OCI-LY1 (cell line): ENCODE data around the gene DCC.

ENCODE experiments used
- H2AFZ ChIP-seq: fragments of 200-600 bp; sonication (generic), shearing (Covaris generic); 2 replicates; pipeline ENCODE4 v1.6.0; 2014; ENCODE audit warnings: antibody characterized with exemption, mild to moderate bottlenecking, low read length
- H3F3A ChIP-seq: fragments of 200-600 bp; sonication (generic), shearing (Covaris generic); 2 replicates; pipeline ENCODE4 v1.6.0; 2014; ENCODE audit warnings: mild to moderate bottlenecking, antibody characterized with exemption, low read length, moderate library complexity; ENCODE audit not compliant: insufficient read depth
- H3K27ac ChIP-seq: fragments of 200-600 bp; sonication (generic); 2 replicates; pipeline ENCODE4 v1.5.1; 2014; ENCODE audit warnings: low read length, mixed run types, mild to moderate bottlenecking, low read depth; ENCODE audit not compliant: poor library complexity, severe bottlenecking
- H3K27me3 ChIP-seq: fragments of 200-600 bp; sonication (generic); 2 replicates; pipeline ENCODE4 v1.6.0; 2014; ENCODE audit warnings: antibody characterized with exemption, mild to moderate bottlenecking, low read length, moderate library complexity; ENCODE audit not compliant: insufficient read depth
- H3K36me3 ChIP-seq: fragments of 200-600 bp; sonication (generic); 2 replicates; pipeline ENCODE4 v1.6.1; 2014; ENCODE audit warnings: mild to moderate bottlenecking, antibody characterized with exemption, low read length, moderate library complexity, mixed read lengths; ENCODE audit not compliant: insufficient read depth
- H3K4me1 ChIP-seq: fragments of 200-600 bp; sonication (generic); 2 replicates; pipeline ENCODE4 v1.5.1; 2014; ENCODE audit warnings: mild to moderate bottlenecking, low read length, moderate library complexity; ENCODE audit not compliant: insufficient read depth, severe bottlenecking
- H3K4me2 ChIP-seq: fragments of 200-600 bp; sonication (generic), shearing (Covaris generic); 2 replicates; pipeline ENCODE4 v1.6.1; 2014; ENCODE audit warnings: low read length
- H3K4me3 ChIP-seq: fragments of 200-600 bp; sonication (generic); 2 replicates; pipeline ENCODE4 v1.5.1; 2014; ENCODE audit warnings: low read length, low read depth, mild to moderate bottlenecking, mixed read lengths; ENCODE audit not compliant: poor library complexity, severe bottlenecking
- H3K79me2 ChIP-seq: fragments of 200-600 bp; shearing (Covaris generic); 2 replicates; pipeline ENCODE4 v1.6.1; 2016; ENCODE audit warnings: mixed run types, low read length, mixed read lengths; ENCODE audit not compliant: insufficient read depth
- H3K9ac ChIP-seq: fragments of 200-600 bp; sonication (generic), shearing (Covaris generic); 2 replicates; pipeline ENCODE4 v1.6.1; 2014; ENCODE audit warnings: mild to moderate bottlenecking, low read length, mixed read lengths
- H3K9me2 ChIP-seq: fragments of 200-600 bp; sonication (generic), shearing (Covaris generic); 2 replicates; pipeline ENCODE4 v1.6.1; 2014; ENCODE audit warnings: low read depth, mild to moderate bottlenecking, low read length, mixed read lengths
- H3K9me3 ChIP-seq: fragments of 200-600 bp; shearing (Covaris generic); 2 replicates; pipeline ENCODE4 v1.6.1; 2014; ENCODE audit warnings: low read length, mixed read lengths
- H4K20me1 ChIP-seq: fragments of 200-600 bp; sonication (generic), shearing (Covaris generic); 2 replicates; pipeline ENCODE4 v1.6.0; 2016; ENCODE audit warnings: mild to moderate bottlenecking, low read length; ENCODE audit not compliant: insufficient read depth
- CTCF ChIP-seq: fragments of 200-600 bp; sonication (generic), shearing (Covaris generic); IDR thresholded peaks from 2 replicates; pipeline ENCODE4 v1.5.1; 2017; ENCODE audit warnings: mild to moderate bottlenecking, antibody characterized with exemption, low read length, moderate library complexity, mixed read lengths
- EZH2 ChIP-seq: fragments of 200-600 bp; sonication (generic), shearing (Covaris generic); IDR thresholded peaks from 2 replicates; pipeline ENCODE4 v1.8.0; 2017; ENCODE audit warnings: borderline replicate concordance, mixed run types, mild to moderate bottlenecking, antibody characterized with exemption, low read length, moderate library complexity, mixed read lengths

DCC gene

GRCh38 chr18:52888014-52888413 is 548.0 kb downstream of the DCC start:
- Histone ChIP-seq H3K4me2 (no peak overlapping the region), H3K79me2 (no peaks in the 10 kb centered on the region), H4K20me1 (no peaks in the 10 kb centered on the region), H3K4me1 (no peaks in the 10 kb centered on the region), H3F3A (no peaks in the 10 kb centered on the region), H3K9me3 (no peaks in the 10 kb centered on the region), H3K27ac (no peak overlapping the region), H3K4me3 (no peak overlapping the region), H3K27me3 (no peaks in the 10 kb centered on the region), H2AFZ (no peak overlapping the region), H3K36me3 (no peaks in the 10 kb centered on the region), H3K9me2 (no peaks in the 10 kb centered on the region), H3K9ac (no peak overlapping the region)
- TF ChIP-seq CTCF: no peak
- no peak for TF ChIP-seq EZH2

- no peaks in the 10 kb centered on the region for H4K20me1 ChIP-seq
- no peaks in the 10 kb centered on the region for H3K9me2 ChIP-seq
- no peaks in the 10 kb centered on the region for H3K36me3 ChIP-seq
- H3K9ac ChIP-seq: no peak overlapping the region
- H3K27ac ChIP-seq: no peak overlapping the region
- H3K4me2 ChIP-seq: no peak overlapping the region
- TF ChIP-seq EZH2: no peak
- no peak for TF ChIP-seq CTCF
- H3K27me3 ChIP-seq: no peaks in the 10 kb centered on the region
- H3F3A ChIP-seq: no peaks in the 10 kb centered on the region
- no peak overlapping the region for H3K4me3 ChIP-seq
- H3K9me3 ChIP-seq: no peaks in the 10 kb centered on the region
- no peaks in the 10 kb centered on the region for H3K4me1 ChIP-seq
- H3K79me2 ChIP-seq: no peaks in the 10 kb centered on the region
- H2AFZ ChIP-seq: no peak overlapping the region
These were observed 554.8 kb downstream of the DCC start for GRCh38 chr18:52894801-52895200.

- no peak overlapping the region for H3K4me3 ChIP-seq
- H3K79me2 ChIP-seq: no peaks in the 10 kb centered on the region
- H3F3A ChIP-seq: no peaks in the 10 kb centered on the region
- no peak overlapping the region for H3K9ac ChIP-seq
- H2AFZ ChIP-seq: no peak overlapping the region
- H3K9me2 ChIP-seq: no peaks in the 10 kb centered on the region
- no peaks in the 10 kb centered on the region for H3K27me3 ChIP-seq
- no peaks in the 10 kb centered on the region for H3K36me3 ChIP-seq
- H3K9me3 ChIP-seq: no peaks in the 10 kb centered on the region
- H3K4me2 ChIP-seq: no peak overlapping the region
- H3K4me1 ChIP-seq: no peaks in the 10 kb centered on the region
- H3K27ac ChIP-seq: no peak overlapping the region
- H4K20me1 ChIP-seq: no peaks in the 10 kb centered on the region
- TF ChIP-seq CTCF (no peak), EZH2 (no peak)
These were observed 557.9 kb downstream of the DCC start for GRCh38 chr18:52897611-52898484.
